NB4 (cell line): ENCODE data around the gene ZNF791.
"Not testable (repeated sequence)": the region's sequence is repeated elsewhere in the genome, so short reads cannot be mapped to it uniquely, and the experiment has no call there.

Source experiments
- DNase-seq: peaks from one replicate; pipeline ENCODE4 v3.0.0; 2010; ENCODE audit warnings: low read depth
- H3K4me3 ChIP-seq: one replicate; pipeline ENCODE4 v1.5.1; 2011; ENCODE audit warnings: mild to moderate bottlenecking, low read depth, low read length, moderate library complexity
- CTCF ChIP-seq: IDR thresholded peaks from one replicate; pipeline ENCODE4 v1.5.1; 2012; ENCODE audit warnings: low read depth, low read length
- MAX ChIP-seq: IDR thresholded peaks from 2 replicates; pipeline ENCODE4 v1.6.1; 2011; ENCODE audit warnings: low read depth, low read length
- MYC ChIP-seq: IDR thresholded peaks from 2 replicates; pipeline ENCODE4 v1.6.1; 2011; ENCODE audit warnings: low read depth, low read length
- POLR2A ChIP-seq: IDR thresholded peaks from 2 replicates; pipeline ENCODE4 v1.6.1; 2011; ENCODE audit warnings: mild to moderate bottlenecking; ENCODE audit not compliant: insufficient read length; ENCODE audit errors: extremely low read depth

Gene ZNF791

GRCh38 chr19:12606796-12607195, 3.9 kb upstream of the ZNF791 start:
- TF ChIP-seq POLR2A, result no peak
- no peak for TF ChIP-seq CTCF
- no peak for TF ChIP-seq MAX
- TF ChIP-seq MYC, result no peak
- DNase-seq, result no peak
- H3K4me3 ChIP-seq, result no peak overlapping the region

- TF ChIP-seq MAX (no peak), CTCF (no peak), POLR2A (no peak), MYC (no peak)
- H3K4me3 ChIP-seq, result no peak overlapping the region
- DNase-seq, result no peak
Measured at GRCh38 chr19:12607631-12608030, 3.1 kb upstream of the ZNF791 start.

GRCh38 chr19:12611361-12611699, 610 bp downstream of the ZNF791 start:
- TF ChIP-seq POLR2A (no peak), CTCF (no peak), MYC (no peak), MAX (no peak)
- DNase-seq, result no peak
- peak overlapping the region; percentile 99 for H3K4me3 ChIP-seq

GRCh38 chr19:12617646-12618045, 6.9 kb downstream of the ZNF791 start:
- no peak overlapping the region for H3K4me3 ChIP-seq
- TF ChIP-seq MAX (no peak), POLR2A (no peak), CTCF (no peak), MYC (no peak)

GRCh38 chr19:12621253-12622024, 10.7 kb downstream of the ZNF791 start:
- not testable (repeated sequence) for DNase-seq

More at GRCh38 chr19:12617646-12618045, 6.9 kb downstream of the ZNF791 start:
- no peak for DNase-seq

GRCh38 chr19:12623361-12624031, 12.8 kb downstream of the ZNF791 start:
- TF ChIP-seq POLR2A, result no peak
- no peak for TF ChIP-seq MAX
- no peak for TF ChIP-seq CTCF
- no peak for TF ChIP-seq MYC
- H3K4me3 ChIP-seq, result no peak overlapping the region
- DNase-seq, result no peak

More at GRCh38 chr19:12621253-12622024, 10.7 kb downstream of the ZNF791 start:
- H3K4me3 ChIP-seq, result not testable (repeated sequence)
